Ishikawa (cell line): ENCODE measurements around the gene RASSF1.

Source experiments
- CEBPB ChIP-seq: IDR thresholded peaks from 2 replicates; pipeline ENCODE4 v1.6.1; 2012
- CREB1 ChIP-seq: IDR thresholded peaks from 2 replicates; pipeline ENCODE4 v1.6.1; 2012; ENCODE audit warnings: low read depth
- EP300 ChIP-seq: IDR thresholded peaks from 2 replicates; pipeline ENCODE4 v1.6.1; 2012; ENCODE audit warnings: borderline replicate concordance
- FOXM1 ChIP-seq: IDR thresholded peaks from 2 replicates; pipeline ENCODE4 v1.6.1; 2012; ENCODE audit warnings: low read depth, borderline replicate concordance
- MAX ChIP-seq: IDR thresholded peaks from 2 replicates; pipeline ENCODE4 v1.6.1; 2012
- NFIC ChIP-seq: IDR thresholded peaks from 2 replicates; pipeline ENCODE4 v1.6.1; 2012
- RAD21 ChIP-seq: IDR thresholded peaks from 2 replicates; pipeline ENCODE4 v1.6.1; 2012; ENCODE audit warnings: low read depth
- REST ChIP-seq: IDR thresholded peaks from 2 replicates; pipeline ENCODE4 v1.6.1; 2012; ENCODE audit warnings: low read depth, mild to moderate bottlenecking
- TAF1 ChIP-seq: IDR thresholded peaks from 2 replicates; pipeline ENCODE4 v1.6.1; 2012; ENCODE audit warnings: low read depth, mild to moderate bottlenecking
- TCF12 ChIP-seq: IDR thresholded peaks from 2 replicates; pipeline ENCODE4 v1.6.1; 2012; ENCODE audit warnings: low read depth
- TEAD4 ChIP-seq: IDR thresholded peaks from 2 replicates; pipeline ENCODE4 v1.6.1; 2012
- USF1 ChIP-seq: IDR thresholded peaks from 2 replicates; pipeline ENCODE4 v1.6.1; 2012
- YY1 ChIP-seq: IDR thresholded peaks from 2 replicates; pipeline ENCODE4 v1.6.1; 2012; ENCODE audit warnings: low read depth
- ZBTB7A ChIP-seq: IDR thresholded peaks from 2 replicates; pipeline ENCODE4 v1.6.1; 2012; ENCODE audit warnings: low read depth

RASSF1 gene

DNA sequence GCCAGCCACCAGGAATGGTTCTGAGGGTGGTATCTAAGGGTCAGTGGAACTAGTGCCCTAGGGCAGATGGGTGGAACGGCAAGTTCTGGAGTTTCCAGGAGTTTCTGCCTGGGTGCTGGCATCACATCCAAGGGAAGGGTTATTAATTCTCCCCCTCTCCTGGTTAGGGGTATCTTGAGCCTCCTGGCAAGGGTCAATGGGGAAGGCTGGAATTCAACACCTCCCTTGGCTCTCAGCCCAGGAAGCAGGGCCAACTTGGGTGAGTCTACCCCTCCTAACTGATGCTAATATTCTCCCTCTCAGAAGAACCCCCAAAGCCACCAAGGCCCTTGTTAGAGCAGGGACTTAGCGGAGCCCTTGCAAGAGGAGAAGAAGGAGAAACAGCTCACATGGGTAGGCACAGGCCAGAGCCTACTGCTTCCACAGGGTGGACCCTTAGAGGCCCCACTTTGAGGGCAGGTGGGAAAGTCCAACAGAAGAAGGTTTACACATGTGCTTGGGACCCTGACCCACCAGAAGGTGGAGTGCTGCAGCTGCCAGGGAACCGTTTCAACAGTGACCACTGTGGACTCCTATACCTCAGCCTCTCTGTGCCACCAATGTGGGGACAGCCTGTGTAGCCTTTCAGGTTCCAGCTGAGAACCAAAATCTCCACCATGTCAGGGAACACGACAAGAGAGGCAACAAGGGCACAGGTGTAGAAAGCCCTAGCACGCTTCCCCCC is 15.4 kb upstream of the RASSF1 start:
- TF ChIP-seq CEBPB (no peak), NFIC (peak; percentile 27; the same call in 1 of the 2 replicates)

DNA sequence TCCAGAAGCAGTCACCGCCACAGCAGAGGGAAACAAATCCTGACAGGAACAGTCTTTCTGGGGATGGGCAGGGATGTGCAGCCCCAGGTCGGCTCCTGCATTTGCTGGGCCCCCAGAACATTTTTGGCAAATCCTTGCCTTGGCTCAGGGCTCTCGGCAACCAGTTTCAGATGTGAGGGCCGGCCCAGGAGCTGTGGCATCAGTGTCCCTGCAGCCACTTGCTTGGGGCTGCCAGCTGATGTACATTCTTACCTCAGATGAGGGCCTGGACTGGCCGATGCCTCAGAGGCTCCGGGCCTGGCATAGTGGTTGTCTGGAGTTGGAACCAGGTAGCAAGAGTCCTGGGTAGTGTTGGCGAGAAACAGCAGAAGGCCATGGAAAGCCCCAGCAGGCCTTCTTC is 14.2 kb upstream of the RASSF1 start:
- TF ChIP-seq CEBPB = no peak
- no peak for TF ChIP-seq EP300
- TF ChIP-seq MAX = no peak
- TF ChIP-seq TAF1 = no peak
- TF ChIP-seq RAD21 = no peak
- no peak for TF ChIP-seq REST
- no peak for TF ChIP-seq YY1
- TF ChIP-seq CREB1 = no peak
- no peak for TF ChIP-seq FOXM1
- TF ChIP-seq NFIC = no peak
- TF ChIP-seq TEAD4 = no peak
- no peak for TF ChIP-seq USF1

DNA sequence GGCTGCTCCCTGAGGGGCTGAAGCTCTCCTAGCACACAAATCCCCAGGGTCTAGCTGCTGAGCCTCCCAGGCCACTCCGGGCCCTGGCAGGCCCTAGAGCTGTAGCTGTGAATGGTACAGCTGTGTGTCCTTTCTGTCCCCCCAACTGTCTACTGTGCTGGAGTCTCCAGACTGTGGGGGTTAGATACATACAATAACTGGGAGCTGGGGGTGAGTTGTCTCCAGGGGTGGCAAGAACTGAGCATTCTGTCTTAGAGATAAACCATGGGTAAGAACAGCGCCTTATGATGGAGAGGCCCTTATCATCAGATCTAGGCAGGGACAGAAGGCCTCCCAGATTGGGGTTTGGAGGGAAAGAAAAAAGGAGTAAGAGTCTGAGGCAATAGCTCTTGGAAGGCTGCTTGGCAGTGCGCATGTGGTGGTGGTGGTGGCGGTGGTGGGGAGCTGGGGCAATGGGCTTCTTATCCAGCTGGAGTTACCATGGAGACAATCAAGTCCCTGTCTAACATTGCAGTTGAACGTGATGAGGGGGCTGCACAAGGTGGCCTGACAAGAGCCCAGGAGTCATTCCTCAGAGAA is 13.6 kb upstream of the RASSF1 start:
- no peak for TF ChIP-seq USF1
- TF ChIP-seq ZBTB7A = no peak
- no peak for TF ChIP-seq CEBPB
- no peak for TF ChIP-seq TCF12
- no peak for TF ChIP-seq FOXM1
- TF ChIP-seq TEAD4 = no peak
- TF ChIP-seq RAD21 = no peak
- no peak for TF ChIP-seq REST
- no peak for TF ChIP-seq EP300
- no peak for TF ChIP-seq MAX
- TF ChIP-seq YY1 = no peak
- no peak for TF ChIP-seq TAF1
- TF ChIP-seq CREB1 = no peak
- TF ChIP-seq NFIC = no peak

- no peak for TF ChIP-seq YY1
- TF ChIP-seq TCF12 = no peak
- no peak for TF ChIP-seq TAF1
- TF ChIP-seq RAD21 = no peak
- no peak for TF ChIP-seq CREB1
Observed at GRCh38 chr3:50353245-50354004, 12.8 kb upstream of the RASSF1 start.

DNA sequence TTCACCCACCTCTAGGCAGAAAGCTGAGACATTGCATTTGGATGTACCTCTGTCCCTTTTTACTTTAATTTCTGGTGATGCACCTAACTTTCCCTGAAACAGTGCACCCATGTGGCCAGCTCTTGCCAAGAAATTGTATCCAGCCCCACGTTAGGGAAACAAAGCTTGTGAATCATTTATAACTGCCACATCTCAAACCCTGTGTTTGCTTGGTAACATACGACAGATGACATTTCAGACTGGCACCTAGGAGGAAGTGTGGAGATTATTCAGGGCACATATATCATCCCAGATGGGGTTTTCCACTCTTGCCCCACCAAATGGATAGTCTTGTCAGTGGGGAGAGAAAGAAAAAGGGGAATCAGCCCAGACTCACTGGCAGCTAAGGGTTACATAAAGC is 12.1 kb upstream of the RASSF1 start:
- TF ChIP-seq NFIC (no peak), CEBPB (no peak)

GRCh38 chr3:50351323-50351697 is 10.7 kb upstream of the RASSF1 start:
- TF ChIP-seq TEAD4 = no peak
- TF ChIP-seq REST = no peak
- no peak for TF ChIP-seq EP300
